ENCODE measurements around the gene PKHD1.

- TF ChIP-seq POLR2A (IDR thresholded peaks at IDR 0.05), result no peak
- TF ChIP-seq, protein P1, sequence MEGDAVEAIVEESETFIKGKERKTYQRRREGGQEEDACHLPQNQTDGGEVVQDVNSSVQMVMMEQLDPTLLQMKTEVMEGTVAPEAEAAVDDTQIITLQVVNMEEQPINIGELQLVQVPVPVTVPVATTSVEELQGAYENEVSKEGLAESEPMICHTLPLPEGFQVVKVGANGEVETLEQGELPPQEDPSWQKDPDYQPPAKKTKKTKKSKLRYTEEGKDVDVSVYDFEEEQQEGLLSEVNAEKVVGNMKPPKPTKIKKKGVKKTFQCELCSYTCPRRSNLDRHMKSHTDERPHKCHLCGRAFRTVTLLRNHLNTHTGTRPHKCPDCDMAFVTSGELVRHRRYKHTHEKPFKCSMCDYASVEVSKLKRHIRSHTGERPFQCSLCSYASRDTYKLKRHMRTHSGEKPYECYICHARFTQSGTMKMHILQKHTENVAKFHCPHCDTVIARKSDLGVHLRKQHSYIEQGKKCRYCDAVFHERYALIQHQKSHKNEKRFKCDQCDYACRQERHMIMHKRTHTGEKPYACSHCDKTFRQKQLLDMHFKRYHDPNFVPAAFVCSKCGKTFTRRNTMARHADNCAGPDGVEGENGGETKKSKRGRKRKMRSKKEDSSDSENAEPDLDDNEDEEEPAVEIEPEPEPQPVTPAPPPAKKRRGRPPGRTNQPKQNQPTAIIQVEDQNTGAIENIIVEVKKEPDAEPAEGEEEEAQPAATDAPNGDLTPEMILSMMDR (IDR thresholded peaks at IDR 0.05), result no peak
Observed at GRCh38 chr6:52022675-52023074, 64.7 kb downstream of the PKHD1 start.
